A549 (cell line): ENCODE measurements around the gene FBXO21. TPM values are rescaled to one million over a fixed set of nuclear protein-coding genes. Genes with fewer than 3 reads are reported as not detected.

Experiments used
- ATAC-seq, 2 experiments: fragments of 200-7000 bp in 1 of 2; fragments of >200 bp in 1 of 2; cut with Nextera tagmentation in 1 of 2; cut with Tn5 transposase in 1 of 2; 3 replicates each; pipeline versions ENCODE4 v1.8.0 to v1.9.1; 2018 to 2020; ENCODE audit warnings: mild to moderate bottlenecking in 1 of 2, moderate library complexity in 1 of 2
- CTCF ChIA-PET: fragments of 300-600 bp; sonication (Branson Sonifier 250); formaldehyde crosslinking; extraction: SDS; loops from one replicate; lab custom pipeline; 2021; ENCODE audit warnings: antibody characterized with exemption, inconsistent platforms; lab: Yijun Ruan, JAX
- POLR2A ChIA-PET: fragments of 350-600 bp; formaldehyde crosslinking; extraction: SDS; loops from one replicate; lab custom pipeline; 2021; ENCODE audit warnings: antibody characterized with exemption, inconsistent platforms; lab: Yijun Ruan, JAX
- DNase-seq, 2 experiments: peaks; one replicate each; pipeline versions ENCODE4 v3.0.0 to v3.0.0-alpha.2; 2011 to 2016; ENCODE audit warnings: low read depth in 1 of 2, low spot score in 1 of 2
- FAIRE-seq: peaks from 2 replicates; lab custom pipeline; 2011; peaks lifted over from hg19 to GRCh38; lab: Jason Lieb, UNC
- H3K27ac ChIP-seq, 2 experiments: fragments of >200 bp; sonication (Bioruptor Twin); formaldehyde crosslinking; 3 replicates each; pipeline ENCODE4 v1.5.1; 2016 to 2017
- H3K4me1 ChIP-seq: fragments of >200 bp; sonication (Bioruptor Twin); formaldehyde crosslinking; 3 replicates; pipeline ENCODE4 v1.6.1; 2016
- H3K4me2 ChIP-seq: fragments of >200 bp; sonication (Bioruptor Twin); formaldehyde crosslinking; 3 replicates; pipeline ENCODE4 v1.6.1; 2016
- H3K4me3 ChIP-seq: fragments of >200 bp; sonication (Bioruptor Twin); formaldehyde crosslinking; 3 replicates; pipeline ENCODE4 v1.5.1; 2016
- H3K9me3 ChIP-seq: fragments of >200 bp; sonication (Bioruptor Twin); formaldehyde crosslinking; 3 replicates; pipeline ENCODE4 v1.6.1; 2016
- BHLHE40 ChIP-seq: IDR thresholded peaks from 2 replicates; pipeline ENCODE4 v1.6.1; 2012; ENCODE audit warnings: low read depth, low read length, inconsistent platforms
- CBX8 ChIP-seq: fragments of 200-600 bp; sonication (generic); IDR thresholded peaks from 2 replicates; pipeline ENCODE4 v1.6.1; 2016
- EHMT2 ChIP-seq: fragments of 200-600 bp; sonication (generic); IDR thresholded peaks from 2 replicates; pipeline ENCODE4 v1.6.1; 2016; ENCODE audit warnings: antibody characterized with exemption, low read depth, mild to moderate bottlenecking, moderate library complexity
- FOSB ChIP-seq: fragments of 250-450 bp; sonication (Bioruptor Pico); IDR thresholded peaks from 2 replicates; pipeline ENCODE4 v1.5.0; 2020; ENCODE audit warnings: mild to moderate bottlenecking, moderate library complexity
- FOSL2 ChIP-seq, 2 experiments: fragments of 450-650 bp in 1 of 2; fragments of >200 bp in 1 of 2; sonication (Bioruptor Twin) in 1 of 2; formaldehyde crosslinking; IDR thresholded peaks; 2 replicates each; pipeline versions ENCODE4 v1.5.0 to v1.6.1; 2016 to 2020; ENCODE audit warnings: mild to moderate bottlenecking in 1 of 2, moderate library complexity in 1 of 2
- FOXS1 ChIP-seq: fragments of 250-450 bp; sonication (Bioruptor Pico); IDR thresholded peaks from 2 replicates; pipeline ENCODE4 v1.5.0; 2020; ENCODE audit warnings: mild to moderate bottlenecking, moderate library complexity
- GATA3 ChIP-seq: IDR thresholded peaks from 2 replicates; pipeline ENCODE4 v1.6.1; 2012; ENCODE audit warnings: borderline replicate concordance
- HDAC2 ChIP-seq: fragments of 200-600 bp; sonication (generic); IDR thresholded peaks from 2 replicates; pipeline ENCODE4 v1.6.1; 2016
- HOXB13 ChIP-seq: fragments of 250-450 bp; sonication (Bioruptor Pico); IDR thresholded peaks from 2 replicates; pipeline ENCODE4 v1.5.0; 2020; ENCODE audit warnings: low read depth, mild to moderate bottlenecking, moderate library complexity
- HOXB5 ChIP-seq: fragments of 250-450 bp; sonication (Bioruptor Pico); IDR thresholded peaks from 2 replicates; pipeline ENCODE4 v1.5.0; 2020; ENCODE audit warnings: mild to moderate bottlenecking, moderate library complexity
- JUN ChIP-seq, 2 experiments: fragments of >200 bp; sonication (Bioruptor Twin); formaldehyde crosslinking; IDR thresholded peaks; 2 replicates in 1 of 2; 3 replicates in 1 of 2; pipeline ENCODE4 v1.6.1; 2016 to 2017
- KDM1A ChIP-seq: fragments of 200-600 bp; sonication (generic); IDR thresholded peaks from 2 replicates; pipeline ENCODE4 v1.6.1; 2016; ENCODE audit warnings: low read depth, mild to moderate bottlenecking
- MAFK ChIP-seq: fragments of 450-650 bp; IDR thresholded peaks from 2 replicates; pipeline ENCODE4 v1.6.1; 2014; ENCODE audit not compliant: partially characterized antibody
- MAZ ChIP-seq: fragments of 150-350 bp; IDR thresholded peaks from 2 replicates; pipeline ENCODE4 v1.6.1; 2014; ENCODE audit warnings: antibody characterized with exemption, low read depth, low read length, borderline replicate concordance
- NFE2L2 ChIP-seq: fragments of 150-350 bp; conservative IDR thresholded peaks from 2 replicates; pipeline ENCODE4 v1.6.1; 2014; ENCODE audit warnings: low read length
- NR3C1 ChIP-seq: fragments of >200 bp; sonication (Bioruptor Twin); formaldehyde crosslinking; IDR thresholded peaks from 3 replicates; pipeline ENCODE4 v1.6.1; 2017
- PHF8 ChIP-seq: fragments of 200-600 bp; sonication (generic); IDR thresholded peaks from 2 replicates; pipeline ENCODE4 v1.6.1; 2016; ENCODE audit warnings: low read depth, mild to moderate bottlenecking, antibody characterized with exemption, moderate library complexity, borderline replicate concordance
- RARB ChIP-seq: fragments of 250-450 bp; sonication (Bioruptor Pico); IDR thresholded peaks from 2 replicates; pipeline ENCODE4 v1.8.0; 2021; ENCODE audit warnings: mild to moderate bottlenecking, moderate library complexity
- RCOR1 ChIP-seq: fragments of 150-350 bp; IDR thresholded peaks from 2 replicates; pipeline ENCODE4 v1.6.1; 2014; ENCODE audit warnings: antibody characterized with exemption, low read length, low read depth
- RFX5 ChIP-seq: fragments of 450-650 bp; IDR thresholded peaks from 2 replicates; pipeline ENCODE4 v1.7.1; 2014; ENCODE audit warnings: antibody characterized with exemption, mild to moderate bottlenecking, moderate library complexity
- SREBF2 ChIP-seq: fragments of 450-650 bp; IDR thresholded peaks from 2 replicates; pipeline ENCODE4 v1.6.1; 2014; ENCODE audit warnings: mild to moderate bottlenecking, moderate library complexity
- TFCP2L1 ChIP-seq: fragments of 250-450 bp; sonication (Bioruptor Pico); IDR thresholded peaks from 2 replicates; pipeline ENCODE4 v1.5.0; 2021; ENCODE audit warnings: mild to moderate bottlenecking
- TP53 ChIP-seq: fragments of 250-450 bp; sonication (Bioruptor Pico); IDR thresholded peaks from 2 replicates; pipeline ENCODE4 v1.5.0; 2021; ENCODE audit warnings: mild to moderate bottlenecking, moderate library complexity
- ZFP36 ChIP-seq: fragments of 450-650 bp; IDR thresholded peaks from 2 replicates; pipeline ENCODE4 v1.6.1; 2014; ENCODE audit warnings: borderline replicate concordance; ENCODE audit not compliant: partially characterized antibody
- ZNF302 ChIP-seq: fragments of 250-450 bp; sonication (Bioruptor Pico); IDR thresholded peaks from 2 replicates; pipeline ENCODE4 v1.9.0; 2021; ENCODE audit warnings: inconsistent platforms, mild to moderate bottlenecking, moderate library complexity
- WGBS: methylation state at CpG from one replicate; pipeline ENCODE4 v1.1.6; 2017; ENCODE audit errors: missing lambda C conversion rate; 5-methylcytosine and 5-hydroxymethylcytosine counted together
- polyA plus RNA-seq, 4 experiments: library from polyadenylated mRNA; depleted of rRNA in 3 of 4; stranded (reverse); fragments of >200 nt; fragmentation: RNase III in 1 of 4; extraction: RNeasy Plus Mini Kit Qiagen cat#74134 plus additional on column Dnase treatment in 1 of 4; gene quantifications; 2 replicates in 3 of 4; 3 replicates in 1 of 4; pipeline ENCODE4 v1.2.3, GENCODE V29; 2011 to 2017
- TF ChIP-seq, protein P1 (sequence below): IDR thresholded peaks from 2 replicates; pipeline ENCODE4 v1.6.1; 2012; ENCODE audit warnings: low read depth, borderline replicate concordance
- TF ChIP-seq, protein P2 (sequence below): IDR thresholded peaks from 2 replicates; pipeline ENCODE4 v1.6.1; 2012
- TF ChIP-seq, protein P3 (sequence below): fragments of >200 bp; sonication (Bioruptor Twin); formaldehyde crosslinking; IDR thresholded peaks from 3 replicates; pipeline ENCODE4 v1.5.1; 2016
- TF ChIP-seq, protein P4 (sequence below): fragments of >200 bp; sonication (Bioruptor Twin); formaldehyde crosslinking; IDR thresholded peaks from 3 replicates; pipeline ENCODE4 v1.6.1; 2016
- TF ChIP-seq, protein P5 (sequence below): fragments of 150-350 bp; IDR thresholded peaks from 2 replicates; pipeline ENCODE4 v1.6.1; 2014; ENCODE audit warnings: low read depth, mild to moderate bottlenecking, low read length
- TF ChIP-seq, protein P6 (sequence below): fragments of 250-450 bp; sonication (Bioruptor Pico); IDR thresholded peaks from 2 replicates; pipeline ENCODE4 v1.5.0; 2021; ENCODE audit warnings: mild to moderate bottlenecking, moderate library complexity, borderline replicate concordance

The FBXO21 gene
- polyA plus RNA-seq, 2 of the 4 experiments (the other 2 are of a cell fraction): 33.2 to 62.4 TPM

DNA sequence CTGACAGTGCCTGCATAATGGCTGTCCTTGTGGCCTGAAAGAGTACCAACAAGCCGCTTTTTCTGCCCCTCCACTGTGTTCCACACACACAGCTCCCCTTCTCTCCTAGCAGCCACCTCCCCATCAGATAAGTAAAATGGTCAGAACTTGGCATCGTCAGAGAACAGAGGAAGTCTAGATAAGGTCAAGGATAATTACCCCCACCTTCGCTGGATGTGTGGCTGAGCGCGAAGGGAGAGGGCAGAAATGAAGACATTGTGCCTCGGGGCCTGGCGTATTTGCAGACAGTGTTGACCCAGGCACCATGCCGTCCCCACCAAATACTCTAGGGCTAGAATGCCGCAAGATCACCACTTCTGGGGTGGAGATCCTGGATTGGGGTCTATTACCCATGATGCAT is 30.6 kb downstream of the FBXO21 start:
- H3K4me3 ChIP-seq: no peak overlapping the region
- ChIA-PET CTCF (interaction anchor here (1.2 to 2.0 kb wide), 6 partner anchors 9 to 135 kb away, joined by 3 to 7 read pairs (median 4); no protein-coding TSS in a partner anchor), POLR2A (interaction anchor here (0.6 kb wide), 1 partner anchor 17 kb away, joined by 7 read pairs; no protein-coding TSS in a partner anchor)
- H3K27ac ChIP-seq: peak overlapping the region; percentile 53 to 80; a peak in 5 of 6 replicates
- H3K9me3 ChIP-seq: no peaks in the 10 kb centered on the region
- TF ChIP-seq GATA3 (no peak), MAZ (no peak), MAFK (no peak), BHLHE40 (no peak)
- H3K4me1 ChIP-seq: peaks cover 22% of the 10 kb centered on the region
- ATAC-seq (no peak), FAIRE-seq (no peak), DNase-seq (no peak)
- H3K4me2 ChIP-seq: peak overlapping the region; percentile 55
- WGBS: 90% methylated on average over 9 of the region's 9 CpGs

DNA sequence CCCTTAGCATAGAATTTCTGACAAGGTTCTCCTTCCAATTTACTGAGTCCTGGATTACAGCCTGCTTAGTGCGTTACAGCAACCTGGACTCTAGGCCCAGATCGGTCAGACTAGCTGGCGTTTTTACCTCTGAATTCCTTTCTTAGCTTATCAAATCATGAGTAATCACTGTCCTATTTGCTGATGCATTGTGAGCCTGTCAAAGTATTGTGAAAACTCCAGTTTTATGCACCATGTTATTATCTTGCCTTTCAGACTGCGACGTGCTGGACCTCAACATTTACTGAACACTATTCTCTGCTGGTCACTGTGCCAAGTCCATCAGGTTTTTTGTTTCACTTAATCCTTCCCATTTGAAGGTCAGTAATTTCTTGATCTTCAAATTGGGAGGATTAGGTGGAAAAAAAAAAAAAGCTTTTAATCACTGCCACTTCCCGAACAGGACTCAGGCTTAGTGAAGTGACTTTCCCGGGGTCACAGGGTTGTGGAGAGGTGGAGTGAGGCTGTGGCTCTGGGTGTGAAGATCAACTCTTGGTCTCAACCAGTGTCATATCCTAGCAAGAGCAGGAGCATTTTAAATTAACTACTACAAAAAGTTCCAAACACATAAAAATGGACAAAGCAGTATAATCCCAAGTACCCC is 31.2 kb downstream of the FBXO21 start:
- Histone ChIP-seq H3K4me3 (no peak overlapping the region), H3K4me2 (peak overlapping the region; percentile 55), H3K4me1 (peaks cover 22% of the 10 kb centered on the region), H3K9me3 (no peaks in the 10 kb centered on the region), H3K27ac (peak overlapping the region; percentile 53 to 80)
- WGBS: 25% methylated on average over 7 of the region's 7 CpGs
- DNase-seq: peak in 1 of 2 experiments; percentile 66
- FAIRE-seq: no peak
- ATAC-seq: peak; percentile 63 to 69
- ChIA-PET CTCF (interaction anchor here (1.0 to 2.0 kb wide), 6 partner anchors 9 to 698 kb away, joined by 3 to 6 read pairs (median 4); no protein-coding TSS in a partner anchor), POLR2A (no interaction called here)
- TF ChIP-seq KDM1A: no peak
- no peak for TF ChIP-seq BHLHE40
- no peak for TF ChIP-seq FOXS1
- TF ChIP-seq JUN (IDR thresholded peaks at IDR 0.05): no peak
- TF ChIP-seq NFE2L2: no peak; the same call in 1 of the 2 replicates
- TF ChIP-seq RCOR1: no peak
- TF ChIP-seq HOXB13 (CRISPR knock-in tag): no peak
- TF ChIP-seq, protein P1, sequence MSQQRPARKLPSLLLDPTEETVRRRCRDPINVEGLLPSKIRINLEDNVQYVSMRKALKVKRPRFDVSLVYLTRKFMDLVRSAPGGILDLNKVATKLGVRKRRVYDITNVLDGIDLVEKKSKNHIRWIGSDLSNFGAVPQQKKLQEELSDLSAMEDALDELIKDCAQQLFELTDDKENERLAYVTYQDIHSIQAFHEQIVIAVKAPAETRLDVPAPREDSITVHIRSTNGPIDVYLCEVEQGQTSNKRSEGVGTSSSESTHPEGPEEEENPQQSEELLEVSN: no peak
- no peak for TF ChIP-seq FOSL2 (IDR thresholded peaks at IDR 0.05)
- peak; percentile 62 for TF ChIP-seq FOSL2 (CRISPR knock-in tag; IDR thresholded peaks at IDR 0.05)
- no peak for TF ChIP-seq CBX8
- TF ChIP-seq, protein P2, sequence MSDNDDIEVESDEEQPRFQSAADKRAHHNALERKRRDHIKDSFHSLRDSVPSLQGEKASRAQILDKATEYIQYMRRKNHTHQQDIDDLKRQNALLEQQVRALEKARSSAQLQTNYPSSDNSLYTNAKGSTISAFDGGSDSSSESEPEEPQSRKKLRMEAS: 0 out of 2 replicates have a peak, but pooled peaks have one; percentile 37
- TF ChIP-seq RFX5: no peak
- TF ChIP-seq ZNF302 (CRISPR knock-in tag): no peak
- TF ChIP-seq MAFK: peak; percentile 80
- no peak for TF ChIP-seq FOSB (CRISPR knock-in tag)
- TF ChIP-seq, protein P3, sequence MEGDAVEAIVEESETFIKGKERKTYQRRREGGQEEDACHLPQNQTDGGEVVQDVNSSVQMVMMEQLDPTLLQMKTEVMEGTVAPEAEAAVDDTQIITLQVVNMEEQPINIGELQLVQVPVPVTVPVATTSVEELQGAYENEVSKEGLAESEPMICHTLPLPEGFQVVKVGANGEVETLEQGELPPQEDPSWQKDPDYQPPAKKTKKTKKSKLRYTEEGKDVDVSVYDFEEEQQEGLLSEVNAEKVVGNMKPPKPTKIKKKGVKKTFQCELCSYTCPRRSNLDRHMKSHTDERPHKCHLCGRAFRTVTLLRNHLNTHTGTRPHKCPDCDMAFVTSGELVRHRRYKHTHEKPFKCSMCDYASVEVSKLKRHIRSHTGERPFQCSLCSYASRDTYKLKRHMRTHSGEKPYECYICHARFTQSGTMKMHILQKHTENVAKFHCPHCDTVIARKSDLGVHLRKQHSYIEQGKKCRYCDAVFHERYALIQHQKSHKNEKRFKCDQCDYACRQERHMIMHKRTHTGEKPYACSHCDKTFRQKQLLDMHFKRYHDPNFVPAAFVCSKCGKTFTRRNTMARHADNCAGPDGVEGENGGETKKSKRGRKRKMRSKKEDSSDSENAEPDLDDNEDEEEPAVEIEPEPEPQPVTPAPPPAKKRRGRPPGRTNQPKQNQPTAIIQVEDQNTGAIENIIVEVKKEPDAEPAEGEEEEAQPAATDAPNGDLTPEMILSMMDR: no peak
- TF ChIP-seq GATA3: peak; percentile 47; the same call in 1 of the 2 replicates
- TF ChIP-seq, protein P4, sequence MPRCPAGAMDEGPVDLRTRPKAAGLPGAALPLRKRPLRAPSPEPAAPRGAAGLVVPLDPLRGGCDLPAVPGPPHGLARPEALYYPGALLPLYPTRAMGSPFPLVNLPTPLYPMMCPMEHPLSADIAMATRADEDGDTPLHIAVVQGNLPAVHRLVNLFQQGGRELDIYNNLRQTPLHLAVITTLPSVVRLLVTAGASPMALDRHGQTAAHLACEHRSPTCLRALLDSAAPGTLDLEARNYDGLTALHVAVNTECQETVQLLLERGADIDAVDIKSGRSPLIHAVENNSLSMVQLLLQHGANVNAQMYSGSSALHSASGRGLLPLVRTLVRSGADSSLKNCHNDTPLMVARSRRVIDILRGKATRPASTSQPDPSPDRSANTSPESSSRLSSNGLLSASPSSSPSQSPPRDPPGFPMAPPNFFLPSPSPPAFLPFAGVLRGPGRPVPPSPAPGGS: no peak
- no peak for TF ChIP-seq HDAC2
- no peak for TF ChIP-seq ZFP36
- TF ChIP-seq RARB (CRISPR knock-in tag): no peak
- no peak for TF ChIP-seq HOXB5 (CRISPR knock-in tag)
- no peak for TF ChIP-seq SREBF2
- TF ChIP-seq NR3C1: no peak
- no peak for TF ChIP-seq TFCP2L1 (CRISPR knock-in tag)
- no peak for TF ChIP-seq EHMT2
- no peak for TF ChIP-seq TP53 (CRISPR knock-in tag)
- TF ChIP-seq, protein P5, sequence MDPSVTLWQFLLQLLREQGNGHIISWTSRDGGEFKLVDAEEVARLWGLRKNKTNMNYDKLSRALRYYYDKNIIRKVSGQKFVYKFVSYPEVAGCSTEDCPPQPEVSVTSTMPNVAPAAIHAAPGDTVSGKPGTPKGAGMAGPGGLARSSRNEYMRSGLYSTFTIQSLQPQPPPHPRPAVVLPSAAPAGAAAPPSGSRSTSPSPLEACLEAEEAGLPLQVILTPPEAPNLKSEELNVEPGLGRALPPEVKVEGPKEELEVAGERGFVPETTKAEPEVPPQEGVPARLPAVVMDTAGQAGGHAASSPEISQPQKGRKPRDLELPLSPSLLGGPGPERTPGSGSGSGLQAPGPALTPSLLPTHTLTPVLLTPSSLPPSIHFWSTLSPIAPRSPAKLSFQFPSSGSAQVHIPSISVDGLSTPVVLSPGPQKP: no peak
- TF ChIP-seq PHF8: no peak
- TF ChIP-seq, protein P6, sequence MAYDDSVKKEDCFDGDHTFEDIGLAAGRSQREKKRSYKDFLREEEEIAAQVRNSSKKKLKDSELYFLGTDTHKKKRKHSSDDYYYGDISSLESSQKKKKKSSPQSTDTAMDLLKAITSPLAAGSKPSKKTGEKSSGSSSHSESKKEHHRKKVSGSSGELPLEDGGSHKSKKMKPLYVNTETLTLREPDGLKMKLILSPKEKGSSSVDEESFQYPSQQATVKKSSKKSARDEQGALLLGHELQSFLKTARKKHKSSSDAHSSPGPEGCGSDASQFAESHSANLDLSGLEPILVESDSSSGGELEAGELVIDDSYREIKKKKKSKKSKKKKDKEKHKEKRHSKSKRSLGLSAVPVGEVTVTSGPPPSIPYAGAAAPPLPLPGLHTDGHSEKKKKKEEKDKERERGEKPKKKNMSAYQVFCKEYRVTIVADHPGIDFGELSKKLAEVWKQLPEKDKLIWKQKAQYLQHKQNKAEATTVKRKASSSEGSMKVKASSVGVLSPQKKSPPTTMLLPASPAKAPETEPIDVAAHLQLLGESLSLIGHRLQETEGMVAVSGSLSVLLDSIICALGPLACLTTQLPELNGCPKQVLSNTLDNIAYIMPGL: no peak
